ENCODE data around the gene FBXW10.
"Not testable (repeated sequence)": the region's sequence is repeated elsewhere in the genome, so short reads cannot be mapped to it uniquely, and the experiment has no call there.

FBXW10 gene

GRCh38 chr17:18743699-18744421 is at the start of gene FBXW10:
Gene FBXW10, plus strand, starts transcription at chr17:18744054. Its CDS starts 191 bp downstream, at chr17:18744245.
- not testable (repeated sequence) for DNase-seq

GRCh38 chr17:18695143-18695542 is 48.7 kb upstream of the FBXW10 start:
- not testable (repeated sequence) for DNase-seq

DNA sequence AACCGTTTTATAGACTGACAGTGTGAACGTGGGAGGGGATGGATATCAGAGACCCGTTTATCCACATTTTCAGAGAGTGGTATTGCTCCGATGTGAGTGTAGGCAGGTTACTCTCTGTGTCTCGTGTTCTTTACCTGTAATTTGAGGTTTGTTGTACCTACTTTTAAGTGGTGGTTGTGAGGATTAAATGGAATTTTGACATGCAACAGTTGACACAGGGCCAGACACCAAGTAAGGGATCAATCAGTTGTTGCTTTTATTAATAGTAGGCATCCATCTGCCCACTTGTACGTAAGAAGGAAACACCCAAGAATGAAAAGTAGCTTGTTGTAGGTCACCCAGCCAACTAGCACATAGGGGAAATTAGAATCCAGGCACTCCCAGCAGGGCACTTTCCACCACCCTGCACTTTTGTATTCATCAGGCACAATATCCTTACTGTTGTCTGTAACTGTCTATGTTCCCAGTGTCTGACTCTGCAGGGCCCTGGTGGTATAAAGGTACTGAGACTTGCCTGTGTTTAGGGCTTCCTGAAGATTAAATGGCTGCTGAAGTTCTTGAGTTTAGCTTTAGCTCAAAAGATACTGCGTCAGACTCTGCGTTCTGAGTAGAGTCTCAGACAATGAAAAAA is 45.3 kb upstream of the FBXW10 start:
- not testable (repeated sequence) for DNase-seq

DNA sequence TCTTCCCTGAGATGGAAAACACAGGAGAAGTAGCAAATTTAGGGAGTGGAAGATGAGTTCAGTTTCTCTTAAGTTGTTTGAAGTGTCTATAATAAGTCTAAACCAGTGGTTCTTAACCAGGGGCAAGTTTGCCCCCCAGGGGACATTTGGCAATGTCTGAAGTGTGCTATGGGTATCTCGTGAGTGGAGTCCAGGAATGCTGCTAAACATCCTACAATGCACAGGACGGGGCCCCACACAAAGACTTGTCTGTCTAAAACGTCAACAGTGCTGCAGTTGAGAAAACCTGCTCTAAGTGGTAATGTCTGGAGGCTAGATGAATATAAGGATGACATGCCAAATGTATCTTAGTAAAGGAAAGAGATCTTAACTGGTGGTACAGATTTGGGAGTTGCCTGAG is 37.9 kb upstream of the FBXW10 start:
- DNase-seq: not testable (repeated sequence)

- not testable (repeated sequence) for DNase-seq
These were observed 35.6 kb upstream of the FBXW10 start for GRCh38 chr17:18708215-18708614.

DNA sequence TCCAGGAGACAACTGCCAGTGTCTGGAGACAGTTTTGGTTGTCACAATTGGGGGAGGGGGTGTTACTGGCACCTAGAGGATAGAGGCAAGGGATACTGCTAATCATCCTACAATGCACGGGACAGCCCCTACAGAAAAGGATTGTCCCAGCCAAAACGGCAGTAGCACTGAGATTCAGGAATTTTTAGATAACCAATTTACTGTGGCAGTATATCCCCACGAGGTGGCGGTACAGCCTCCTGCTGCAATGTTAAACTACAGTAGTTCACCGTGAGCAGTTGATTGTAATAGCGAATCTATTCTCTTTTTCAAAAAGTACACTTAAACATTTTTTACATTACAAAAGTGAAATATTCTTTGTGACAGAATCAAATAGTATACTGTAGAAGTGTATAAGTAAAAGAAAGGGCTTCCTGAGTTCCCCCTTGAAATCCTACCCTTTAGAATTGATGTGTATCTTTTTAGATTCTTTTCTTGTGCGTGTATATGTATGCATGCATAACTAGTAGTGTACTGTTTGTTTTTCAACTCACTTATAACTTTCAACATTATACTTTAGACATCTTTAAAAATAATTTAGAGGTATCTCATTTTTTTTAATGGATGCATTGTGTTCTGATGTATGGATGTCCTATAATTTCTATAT is 31.4 kb upstream of the FBXW10 start:
- DNase-seq: peak; percentile 55 to 64

DNA sequence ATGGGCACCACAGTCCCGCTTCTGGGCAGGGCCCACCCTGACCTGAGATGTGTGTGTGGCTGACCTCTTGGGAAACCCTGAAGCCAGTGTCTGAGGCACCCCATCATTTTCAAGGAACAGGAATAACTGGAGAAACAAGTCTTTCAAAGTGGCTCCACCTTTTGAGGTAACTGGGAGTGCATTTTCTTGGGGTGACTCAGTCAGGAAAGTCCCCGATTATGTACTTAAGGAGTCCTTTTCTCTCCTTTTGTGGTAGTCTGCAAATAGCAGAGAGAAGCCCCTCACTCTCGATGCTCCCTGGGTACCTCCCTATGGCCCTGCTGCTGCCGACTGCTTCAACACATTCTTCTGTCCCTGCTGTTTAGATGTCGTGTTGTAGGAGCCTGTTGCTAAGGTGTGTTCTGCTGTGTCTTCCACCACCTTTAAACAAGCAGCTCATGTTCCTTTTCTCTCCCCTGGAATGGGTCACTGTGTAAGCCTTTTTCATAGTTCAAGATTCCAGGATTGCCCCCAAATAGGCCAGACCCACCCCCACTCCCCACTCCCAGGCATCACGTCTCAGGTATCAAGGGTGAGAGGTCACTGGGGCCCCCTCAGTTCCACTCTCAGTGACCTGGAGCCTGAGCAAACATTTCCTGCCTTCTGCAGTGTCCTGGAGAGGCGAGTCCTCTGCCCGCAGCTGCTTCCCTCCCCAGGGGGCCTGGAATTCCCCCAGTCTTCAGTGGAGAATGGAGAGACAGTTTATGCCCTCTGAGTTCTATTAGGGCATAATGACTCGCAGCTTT is 25.0 kb upstream of the FBXW10 start:
- not testable (repeated sequence) for DNase-seq

DNA sequence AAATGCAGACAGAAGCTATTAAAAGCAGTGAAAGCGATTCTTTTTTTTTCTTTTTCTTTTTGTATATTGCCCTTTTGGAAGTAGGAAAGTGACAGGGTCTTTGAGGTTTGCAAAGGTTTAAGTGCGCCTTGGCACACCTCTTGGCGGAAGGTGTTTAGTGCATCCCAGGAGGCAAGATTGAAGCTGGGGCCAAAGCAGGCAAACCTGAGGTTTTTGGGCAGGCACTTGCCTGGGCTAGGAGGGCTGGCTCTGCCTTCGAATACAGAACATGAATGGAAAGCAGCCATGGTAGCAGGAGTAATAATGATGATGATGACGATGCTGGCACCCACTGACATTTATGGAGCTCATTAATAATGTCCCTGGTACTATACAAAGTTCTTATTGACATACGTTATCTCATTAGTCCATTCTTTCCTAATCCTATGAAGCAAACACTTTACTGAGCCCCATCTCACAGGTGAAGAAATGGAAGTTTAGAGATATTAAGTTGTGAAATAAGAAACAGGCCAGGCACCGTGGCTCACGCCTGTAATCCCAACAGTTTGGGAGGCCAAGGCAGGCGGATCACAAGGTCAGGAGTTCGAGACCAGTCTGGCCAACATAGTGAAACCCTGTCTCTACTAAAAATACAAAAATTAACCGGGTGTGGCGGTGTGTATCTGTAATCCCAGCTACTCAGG is 24.3 kb upstream of the FBXW10 start:
- DNase-seq: not testable (repeated sequence)

DNA sequence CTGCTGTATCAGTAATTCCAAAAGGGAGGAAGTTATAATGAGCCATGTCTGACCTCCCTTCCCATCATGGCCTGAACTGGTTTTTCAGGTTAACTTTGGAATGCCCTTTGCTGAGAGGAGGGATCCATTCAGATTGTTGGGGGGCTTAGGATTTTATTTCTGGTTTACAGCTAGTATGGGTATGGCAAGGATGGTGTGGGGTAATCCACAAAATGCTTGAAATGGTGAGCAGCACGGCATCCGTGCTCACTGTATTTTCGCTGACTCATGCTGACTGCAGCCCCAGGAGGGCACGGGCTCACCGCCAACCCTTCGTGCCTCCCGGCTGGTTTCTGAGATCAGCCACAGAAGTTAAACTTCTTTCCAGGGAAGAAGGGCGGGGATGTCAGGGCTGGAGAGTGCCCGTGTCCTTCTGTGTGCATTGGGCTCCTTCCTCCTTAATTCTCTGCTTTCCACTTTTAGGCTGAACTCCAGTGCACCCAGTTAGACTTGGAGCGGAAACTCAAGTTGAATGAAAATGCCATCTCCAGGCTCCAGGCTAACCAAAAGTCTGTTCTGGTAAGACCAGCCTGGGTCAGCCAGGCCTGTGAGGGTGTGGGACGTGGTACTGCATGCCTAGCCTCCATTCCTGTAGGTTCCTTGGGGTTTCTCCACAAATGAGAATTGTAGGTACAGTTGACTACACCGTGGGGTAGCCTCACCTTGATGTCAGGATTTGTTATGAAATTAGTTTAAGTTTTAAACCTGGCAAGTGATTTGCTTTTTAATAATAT is 21.9 kb upstream of the FBXW10 start:
- DNase-seq: not testable (repeated sequence)

- DNase-seq: not testable (repeated sequence)
These were observed 21.2 kb upstream of the FBXW10 start for GRCh38 chr17:18722612-18723011.

GRCh38 chr17:18723509-18723908 is 20.3 kb upstream of the FBXW10 start:
- DNase-seq: not testable (repeated sequence)

GRCh38 chr17:18732438-18732837 is 11.4 kb upstream of the FBXW10 start:
- not testable (repeated sequence) for DNase-seq

- not testable (repeated sequence) for DNase-seq
These were observed 10.5 kb upstream of the FBXW10 start for GRCh38 chr17:18733350-18733749.

DNA sequence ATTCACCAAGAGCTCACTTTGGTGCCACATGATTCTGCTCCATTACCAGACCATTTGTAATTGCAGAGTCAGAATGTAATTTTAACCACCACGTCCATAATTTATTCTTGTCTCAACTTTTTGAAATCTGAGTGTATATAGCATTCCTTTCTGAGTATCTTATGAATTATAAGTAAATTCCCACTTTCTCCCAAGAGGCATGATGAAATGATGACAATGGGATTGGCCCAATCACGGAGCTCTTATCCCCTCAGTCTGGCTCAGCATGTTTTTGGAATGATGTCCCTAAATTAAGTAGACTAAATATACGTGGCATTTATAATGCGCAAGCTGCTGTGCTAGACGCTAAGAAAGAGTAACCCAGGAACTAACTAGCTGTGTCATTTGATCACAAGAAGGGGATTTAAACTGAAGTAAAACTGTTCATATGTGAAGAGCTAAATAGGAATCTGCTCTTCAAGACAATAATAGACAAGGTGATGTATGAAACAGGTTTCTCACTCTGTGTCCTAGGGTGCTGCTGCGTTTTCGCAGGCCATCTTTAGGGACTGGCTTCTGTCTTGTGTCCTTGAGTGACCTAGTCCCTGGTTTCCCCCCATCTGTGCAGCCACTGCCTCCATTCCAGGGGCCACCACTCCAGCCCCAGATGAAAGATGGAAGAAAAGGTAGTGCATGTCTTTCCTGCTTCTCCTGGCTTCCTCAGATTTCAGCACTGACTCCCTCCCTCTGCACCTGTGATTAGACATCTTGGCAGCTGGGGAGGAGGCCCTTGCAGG is 4.0 kb upstream of the FBXW10 start:
- DNase-seq: not testable (repeated sequence)

DNA sequence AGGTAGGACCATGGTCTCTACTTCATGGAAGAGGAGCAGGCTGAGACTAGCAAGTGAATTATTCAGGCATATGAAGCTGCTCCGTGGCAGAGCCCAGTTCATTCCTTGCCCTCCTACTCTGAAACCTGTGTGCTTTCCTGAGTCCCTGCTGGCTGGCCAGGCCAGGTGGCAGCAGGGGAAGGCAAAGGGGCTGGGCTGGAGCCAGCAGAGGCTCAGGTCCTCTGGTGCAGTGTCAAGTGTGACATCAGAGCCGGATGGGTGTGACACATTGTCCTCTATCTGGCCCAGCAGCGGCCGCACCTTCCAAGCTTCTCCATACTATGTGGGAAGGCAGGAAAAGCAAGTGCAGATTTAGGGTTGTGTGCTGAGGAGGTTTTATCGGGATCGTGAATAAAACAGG is 2.6 kb upstream of the FBXW10 start:
- not testable (repeated sequence) for DNase-seq

DNA sequence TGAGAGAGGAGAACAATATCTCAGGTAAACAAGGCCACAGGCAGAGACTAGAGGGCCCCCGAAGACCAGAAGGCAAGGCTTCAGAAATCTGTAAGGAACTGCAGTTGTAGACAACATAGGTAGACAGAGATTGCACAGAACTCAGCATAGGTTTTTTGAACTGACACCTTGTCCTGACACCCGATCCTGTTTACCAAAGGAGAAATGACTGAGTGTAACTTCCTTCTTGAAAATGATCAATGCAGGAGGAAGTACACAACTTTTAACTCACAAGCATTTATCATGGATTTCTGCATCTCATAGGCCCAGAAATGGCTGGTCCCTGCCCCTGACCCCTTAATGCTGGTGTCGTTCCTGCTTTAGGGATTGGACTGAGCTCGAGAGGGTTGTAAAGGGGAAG is 872 bp downstream of the FBXW10 start:
- DNase-seq: not testable (repeated sequence)

DNA sequence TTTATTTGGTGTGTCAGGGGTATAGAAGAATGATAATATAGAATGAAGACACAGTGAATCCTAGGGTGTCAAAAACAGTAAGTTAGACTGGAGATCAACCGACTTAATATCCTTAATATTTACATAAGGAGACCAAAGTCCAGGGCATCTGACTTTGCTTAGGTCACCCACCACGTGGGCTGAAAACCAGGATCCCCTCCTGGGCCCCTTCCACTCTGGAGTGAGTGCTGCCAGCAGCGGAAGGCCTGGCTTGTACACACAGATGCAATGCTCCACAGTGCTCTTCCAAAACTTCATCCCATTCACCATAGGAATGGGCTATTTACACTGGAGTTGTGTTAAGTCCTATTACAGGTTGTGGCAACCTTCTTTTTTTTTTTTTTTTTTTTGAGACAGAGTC is 2.7 kb downstream of the FBXW10 start:
- not testable (repeated sequence) for DNase-seq

- DNase-seq: not testable (repeated sequence)
These were observed 3.6 kb downstream of the FBXW10 start for GRCh38 chr17:18747501-18747900.

- not testable (repeated sequence) for DNase-seq
These were observed 6.4 kb downstream of the FBXW10 start for GRCh38 chr17:18750242-18750641.

- DNase-seq: not testable (repeated sequence)
These were observed 10.1 kb downstream of the FBXW10 start for GRCh38 chr17:18753829-18754409.

Measured in activated CD4-positive, alpha-beta T cell treated with anti-CD3 and anti-CD28 coated beads, Interleukin-2, amount 50 U/mL, for 4 hours (primary cell).